Measurements from ENCODE around the gene SLC24A3. TPM values are rescaled to one million over a fixed set of nuclear protein-coding genes. Genes with fewer than 3 reads are reported as not detected.

SLC24A3 gene
- total RNA-seq: 0.11 TPM in 1 of 2 replicates, not detected in the other
- long read RNA-seq, partial matches to known transcripts: 0 of 1 reads
- long read RNA-seq, other reads (novel, unspliced or antisense): 1 of 1 reads

DNA sequence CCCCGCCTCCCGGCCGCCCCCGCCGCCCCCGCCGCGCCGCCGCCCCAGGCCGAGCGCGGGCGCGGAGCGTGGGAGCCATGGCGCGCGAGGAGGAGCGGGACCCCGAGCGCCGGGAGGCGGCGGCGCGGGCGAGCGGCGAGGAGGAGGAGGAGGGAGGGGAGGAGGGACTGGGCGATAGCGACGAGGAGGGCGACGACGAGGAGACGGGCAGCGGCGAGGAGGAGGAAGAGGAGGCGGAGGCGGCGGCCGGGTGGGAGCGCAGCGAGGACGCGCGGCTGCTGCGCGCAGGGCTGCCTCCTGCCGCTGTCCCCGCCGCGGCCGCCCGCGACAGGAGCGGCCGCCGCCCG, at the start of gene SLC24A3:
Gene SLC24A3 (plus strand): TSS at position 174 of the 347 bp plus-strand sequence.
- H3K27me3 Mint-ChIP-seq (ENCODE audit: unreplicated experiment): peaks cover 47% of the 10 kb centered on the region
- no peaks in the 10 kb centered on the region for H3K4me1 Mint-ChIP-seq (ENCODE audit: unreplicated experiment)
- H3K27ac Mint-ChIP-seq (ENCODE audit: unreplicated experiment): no peak within 1 kb of the TSS
- no peak for DNase-seq (ENCODE audit: extremely low spot score, unreplicated experiment)
- no peaks in the 10 kb centered on the region for H3K36me3 Mint-ChIP-seq (ENCODE audit: unreplicated experiment)
- peak within 1 kb of the TSS; percentile 54 for H3K4me3 Mint-ChIP-seq (ENCODE audit: unreplicated experiment)
- TF ChIP-seq, protein P1, sequence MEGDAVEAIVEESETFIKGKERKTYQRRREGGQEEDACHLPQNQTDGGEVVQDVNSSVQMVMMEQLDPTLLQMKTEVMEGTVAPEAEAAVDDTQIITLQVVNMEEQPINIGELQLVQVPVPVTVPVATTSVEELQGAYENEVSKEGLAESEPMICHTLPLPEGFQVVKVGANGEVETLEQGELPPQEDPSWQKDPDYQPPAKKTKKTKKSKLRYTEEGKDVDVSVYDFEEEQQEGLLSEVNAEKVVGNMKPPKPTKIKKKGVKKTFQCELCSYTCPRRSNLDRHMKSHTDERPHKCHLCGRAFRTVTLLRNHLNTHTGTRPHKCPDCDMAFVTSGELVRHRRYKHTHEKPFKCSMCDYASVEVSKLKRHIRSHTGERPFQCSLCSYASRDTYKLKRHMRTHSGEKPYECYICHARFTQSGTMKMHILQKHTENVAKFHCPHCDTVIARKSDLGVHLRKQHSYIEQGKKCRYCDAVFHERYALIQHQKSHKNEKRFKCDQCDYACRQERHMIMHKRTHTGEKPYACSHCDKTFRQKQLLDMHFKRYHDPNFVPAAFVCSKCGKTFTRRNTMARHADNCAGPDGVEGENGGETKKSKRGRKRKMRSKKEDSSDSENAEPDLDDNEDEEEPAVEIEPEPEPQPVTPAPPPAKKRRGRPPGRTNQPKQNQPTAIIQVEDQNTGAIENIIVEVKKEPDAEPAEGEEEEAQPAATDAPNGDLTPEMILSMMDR (IDR thresholded peaks at IDR 0.05): no peak
- no peaks in the 10 kb centered on the region for H3K9me3 Mint-ChIP-seq (ENCODE audit: unreplicated experiment)

DNA sequence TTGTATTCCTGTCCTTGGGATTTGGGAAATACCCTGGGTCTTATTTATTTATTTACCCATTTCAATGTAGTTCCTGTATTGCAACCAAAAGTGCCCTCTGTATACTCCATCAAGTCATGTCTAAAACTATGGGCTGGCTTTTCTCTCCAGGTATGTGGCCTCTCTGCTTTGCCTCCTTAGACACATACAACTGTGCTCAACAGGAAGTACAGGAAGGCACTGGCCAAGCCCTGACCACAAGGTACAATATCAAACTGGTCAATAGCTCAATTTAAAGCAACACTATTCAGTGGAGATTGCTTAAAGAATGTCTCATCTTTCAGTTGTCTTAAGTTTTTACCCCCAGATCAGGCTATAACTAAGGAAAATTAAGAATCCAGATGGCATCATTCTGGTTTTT, 42.3 kb upstream of the SLC24A3 start:
- H3K27me3 Mint-ChIP-seq (ENCODE audit: unreplicated experiment): no peaks in the 10 kb centered on the region
- no peak overlapping the region for H3K27ac Mint-ChIP-seq (ENCODE audit: unreplicated experiment)
- TF ChIP-seq, protein P1 (IDR thresholded peaks at IDR 0.05): no peak
- peaks cover 20% of the 10 kb centered on the region for H3K9me3 Mint-ChIP-seq (ENCODE audit: unreplicated experiment)
- H3K4me3 Mint-ChIP-seq (ENCODE audit: unreplicated experiment): no peak overlapping the region
- no peaks in the 10 kb centered on the region for H3K36me3 Mint-ChIP-seq (ENCODE audit: unreplicated experiment)
- no peak for DNase-seq (ENCODE audit: extremely low spot score, unreplicated experiment)
- no peaks in the 10 kb centered on the region for H3K4me1 Mint-ChIP-seq (ENCODE audit: unreplicated experiment)

DNA sequence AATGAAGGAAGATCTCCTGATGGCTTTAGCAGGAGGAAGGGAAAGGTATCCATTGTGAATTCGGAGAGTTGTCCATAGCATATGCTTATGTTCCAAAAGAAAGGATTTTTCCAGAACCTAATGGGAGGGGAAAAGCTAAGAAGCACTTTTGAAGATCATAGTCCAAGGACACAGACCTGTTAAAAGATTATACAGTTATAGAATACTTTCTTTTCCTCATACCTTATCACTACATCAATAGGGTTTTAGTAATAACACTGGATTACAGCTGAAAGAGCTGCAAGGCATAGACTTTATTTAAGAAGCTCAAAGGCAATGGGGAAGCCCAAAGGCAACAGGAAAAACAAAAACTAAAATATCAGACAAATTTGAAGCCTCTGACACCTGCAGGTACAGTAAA, 39.8 kb upstream of the SLC24A3 start:
- no peak overlapping the region for H3K27ac Mint-ChIP-seq (ENCODE audit: unreplicated experiment)
- no peaks in the 10 kb centered on the region for H3K4me1 Mint-ChIP-seq (ENCODE audit: unreplicated experiment)
- no peaks in the 10 kb centered on the region for H3K36me3 Mint-ChIP-seq (ENCODE audit: unreplicated experiment)
- TF ChIP-seq, protein P1 (IDR thresholded peaks at IDR 0.05): no peak
- DNase-seq (ENCODE audit: extremely low spot score, unreplicated experiment): no peak
- no peaks in the 10 kb centered on the region for H3K27me3 Mint-ChIP-seq (ENCODE audit: unreplicated experiment)
- H3K9me3 Mint-ChIP-seq (ENCODE audit: unreplicated experiment): peaks cover 14% of the 10 kb centered on the region
- H3K4me3 Mint-ChIP-seq (ENCODE audit: unreplicated experiment): no peak overlapping the region

DNA sequence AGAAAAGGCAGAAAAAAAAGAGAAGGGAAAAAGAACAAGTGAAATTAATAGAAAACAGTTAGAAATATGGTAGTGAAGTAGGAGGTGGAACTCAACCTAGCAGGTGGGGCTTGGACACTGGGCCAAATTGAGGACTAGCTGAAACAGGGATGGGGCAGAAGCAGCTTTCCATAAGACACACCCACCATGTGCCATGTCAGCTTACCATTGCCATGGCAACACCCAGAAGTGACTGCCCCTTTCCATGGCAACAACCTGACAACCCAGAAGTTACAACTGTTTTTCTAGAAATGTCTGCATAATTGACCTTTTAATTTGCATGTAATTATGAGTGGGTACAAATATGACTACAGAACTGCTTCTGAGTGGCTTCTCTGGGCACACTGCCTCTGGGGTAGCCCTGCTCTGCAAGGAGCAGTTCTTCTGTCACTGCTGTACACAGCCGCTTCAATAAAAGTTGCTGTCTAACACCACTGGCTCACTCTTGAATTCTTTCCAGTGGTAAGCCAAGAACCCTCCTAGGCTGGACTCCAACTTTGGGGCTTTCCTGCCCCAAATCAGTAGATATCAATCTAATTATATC, 35.9 kb upstream of the SLC24A3 start:
- peaks cover 5% of the 10 kb centered on the region for H3K9me3 Mint-ChIP-seq (ENCODE audit: unreplicated experiment)

DNA sequence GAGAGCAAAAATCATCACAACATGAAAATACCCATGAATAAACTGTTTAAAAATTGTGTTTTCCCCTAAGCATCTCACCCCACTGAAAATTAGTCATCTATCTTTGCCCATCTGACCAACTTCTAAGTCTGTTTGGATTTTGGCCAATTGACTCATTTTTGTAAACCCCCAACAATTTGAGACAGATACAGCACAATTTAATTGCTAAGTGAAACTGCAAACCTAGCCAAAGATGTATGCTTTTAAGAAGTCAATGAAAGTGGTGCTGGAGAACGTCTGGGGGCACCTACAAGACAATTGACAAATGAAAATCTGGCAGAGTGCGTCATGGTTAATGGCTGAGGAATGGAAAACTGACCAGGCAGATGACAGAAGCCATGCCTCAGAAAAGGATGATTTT, 30.9 kb upstream of the SLC24A3 start:
- no peaks in the 10 kb centered on the region for H3K9me3 Mint-ChIP-seq (ENCODE audit: unreplicated experiment)
- H3K36me3 Mint-ChIP-seq (ENCODE audit: unreplicated experiment): no peaks in the 10 kb centered on the region
- H3K4me3 Mint-ChIP-seq (ENCODE audit: unreplicated experiment): no peak overlapping the region
- DNase-seq (ENCODE audit: extremely low spot score, unreplicated experiment): no peak
- TF ChIP-seq, protein P1 (IDR thresholded peaks at IDR 0.05): no peak
- H3K27me3 Mint-ChIP-seq (ENCODE audit: unreplicated experiment): no peaks in the 10 kb centered on the region
- no peak overlapping the region for H3K27ac Mint-ChIP-seq (ENCODE audit: unreplicated experiment)
- no peaks in the 10 kb centered on the region for H3K4me1 Mint-ChIP-seq (ENCODE audit: unreplicated experiment)

More for the DNA sequence above, 35.9 kb upstream of the SLC24A3 start:
- no peak for DNase-seq (ENCODE audit: extremely low spot score, unreplicated experiment)
- H3K27me3 Mint-ChIP-seq (ENCODE audit: unreplicated experiment): no peaks in the 10 kb centered on the region
- no peaks in the 10 kb centered on the region for H3K36me3 Mint-ChIP-seq (ENCODE audit: unreplicated experiment)
- TF ChIP-seq, protein P1 (IDR thresholded peaks at IDR 0.05): no peak
- H3K27ac Mint-ChIP-seq (ENCODE audit: unreplicated experiment): no peak overlapping the region
- H3K4me3 Mint-ChIP-seq (ENCODE audit: unreplicated experiment): no peak overlapping the region
- no peaks in the 10 kb centered on the region for H3K4me1 Mint-ChIP-seq (ENCODE audit: unreplicated experiment)
